ENCODE measurements around the gene DLG2. TPM values are rescaled to one million over a fixed set of nuclear protein-coding genes. Genes with fewer than 3 reads are reported as not detected.

DLG2 gene
- total and polyA plus RNA-seq, 2 of the 4 experiments (the other 2 are of a cell fraction): 0.31 to 0.36 TPM

- H2BK5ac ChIP-seq (ENCODE audit: low read depth, low read length, poor library complexity, severe bottlenecking): no peak overlapping the region
- no peak overlapping the region for H3K27ac ChIP-seq (ENCODE audit: insufficient read depth, low read length)
- ChIA-PET CTCF (no interaction called here), POLR2A (ENCODE audit: unreplicated experiment) (no interaction called here)
- TF ChIP-seq MAZ (IDR thresholded peaks at IDR 0.05; ENCODE audit: borderline replicate concordance, low read depth, low read length): no peak
- TF ChIP-seq FOS (IDR thresholded peaks at IDR 0.05; ENCODE audit: low read depth, low read length): no peak
- no peak for TF ChIP-seq NFE2L2 (IDR thresholded peaks at IDR 0.05; ENCODE audit: low read depth, low read length)
- TF ChIP-seq RCOR1 (IDR thresholded peaks at IDR 0.05; ENCODE audit: insufficient replicate concordance, low read length): no peak
- no peak for TF ChIP-seq RAD21 (IDR thresholded peaks at IDR 0.05; ENCODE audit: low read length)
- no peak for TF ChIP-seq POLR2A (IDR thresholded peaks at IDR 0.05; ENCODE audit: low read depth, low read length)
- TF ChIP-seq ELK1 (IDR thresholded peaks at IDR 0.05; ENCODE audit: borderline replicate concordance, low read depth, low read length): no peak
- no peak for TF ChIP-seq MXI1 (IDR thresholded peaks at IDR 0.05; ENCODE audit: borderline replicate concordance, low read depth, low read length)
- no peak for TF ChIP-seq USF2 (IDR thresholded peaks at IDR 0.05; ENCODE audit: low read depth, low read length)
- no peak for TF ChIP-seq MAFK (IDR thresholded peaks at IDR 0.05; ENCODE audit: low read depth, low read length)
- TF ChIP-seq SMC3 (IDR thresholded peaks at IDR 0.05; ENCODE audit: low read depth, low read length): no peak
- TF ChIP-seq CTCF (conservative IDR thresholded peaks at IDR 0.05; ENCODE audit: low read depth, low read length): no peak
- TF ChIP-seq RFX5 (IDR thresholded peaks at IDR 0.05; ENCODE audit: low read depth, low read length): no peak
- no peak overlapping the region for H3K4me2 ChIP-seq (ENCODE audit: low read depth, low read length)
- H3K4me1 ChIP-seq (ENCODE audit: control insufficient read depth, insufficient read depth, low read length): no peaks in the 10 kb centered on the region
- WGBS, 2 experiments (ENCODE audit: extremely low coverage in 2 of 2, insufficient read length in 1 of 2): no CpG with 5 or more reads among the region's 2 CpGs
- no peak overlapping the region for H3K9ac ChIP-seq (ENCODE audit: low read depth, low read length)
- no peak overlapping the region for H3K4me3 ChIP-seq (ENCODE audit: insufficient read depth, low read depth, low read length)
- H4K8ac ChIP-seq (ENCODE audit: low read depth in 2 of 2, low read length in 2 of 2): no peak overlapping the region
- intact Hi-C loops (cut with micrococcal nuclease): no loop called here
- no peaks in the 10 kb centered on the region for H3K36me3 ChIP-seq (ENCODE audit: control insufficient read depth, insufficient read depth, low read length)
- ATAC-seq (ENCODE audit: low read depth): no peak
- no peak overlapping the region for H2BK120ac ChIP-seq (ENCODE audit: low read depth, low read length)
- dilution Hi-C loops (cut with HindIII; ENCODE audit: low sequenced_read_pairs, unreplicated experiment): no loop called here
- no peak overlapping the region for H3K56ac ChIP-seq (ENCODE audit: extremely low read depth, insufficient read depth, low read length)
- H3K27me3 ChIP-seq (ENCODE audit: control insufficient read depth, insufficient read depth, low read length): no peaks in the 10 kb centered on the region
- H4K5ac ChIP-seq (ENCODE audit: low read depth, low read length): no peak overlapping the region
- no peak overlapping the region for H2AFZ ChIP-seq (replicated peaks; ENCODE audit: low read length, poor library complexity)
- in situ Hi-C loops (cut with MboI; ENCODE audit: low sequenced_read_pairs): no loop called here
- H2AK5ac ChIP-seq (ENCODE audit: low read depth, low read length): no peak overlapping the region
- no peak overlapping the region for H3K18ac ChIP-seq (ENCODE audit: low read depth, low read length)
- no peak overlapping the region for H4K91ac ChIP-seq (ENCODE audit: insufficient read depth, low read depth, low read length)
- no peak overlapping the region for H3K23ac ChIP-seq (ENCODE audit: low read depth, low read length)
- no peak overlapping the region for H3K4ac ChIP-seq (ENCODE audit: low read depth, low read length)
- H2AK9ac ChIP-seq (replicated peaks; ENCODE audit: low read depth, low read length, poor library complexity): no peak overlapping the region
- no peak overlapping the region for H3K14ac ChIP-seq (replicated peaks; ENCODE audit: low read depth, low read length)
- H3K9me1 ChIP-seq (ENCODE audit: insufficient read depth, low read length): no peaks in the 10 kb centered on the region
- H2BK15ac ChIP-seq (ENCODE audit: low read depth, low read length): no peak overlapping the region
- no peak for DNase-seq
- peaks cover 2% of the 10 kb centered on the region; the same call in 1 of the 2 replicates for H3K9me3 ChIP-seq (ENCODE audit: control insufficient read depth, insufficient read depth, low read length)
- BruUV-seq (replicated peaks): no TSS peak
- no peaks in the 10 kb centered on the region for H3K79me1 ChIP-seq (ENCODE audit: low read depth in 1 of 2, low read length in 2 of 2)
- no peaks in the 10 kb centered on the region for H4K20me1 ChIP-seq (ENCODE audit: insufficient read depth, low read length)
- no peak overlapping the region for H2BK20ac ChIP-seq (ENCODE audit: low read depth, low read length)
Observed at GRCh38 chr11:84806354-84806753, 820.8 kb downstream of the DLG2 start.

All from IMR-90 (cell line).